ENCODE data around the gene IL5. TPM values are rescaled to one million over a fixed set of nuclear protein-coding genes. Genes with fewer than 3 reads are reported as not detected.
"Not testable (repeated sequence)": the region's sequence is repeated elsewhere in the genome, so short reads cannot be mapped to it uniquely, and the experiment has no call there.

The IL5 gene
- total RNA-seq, 2 donors from 2014 or later = not detected

- no peak overlapping the region for H3K4me3 ChIP-seq
- TF ChIP-seq, protein P1, sequence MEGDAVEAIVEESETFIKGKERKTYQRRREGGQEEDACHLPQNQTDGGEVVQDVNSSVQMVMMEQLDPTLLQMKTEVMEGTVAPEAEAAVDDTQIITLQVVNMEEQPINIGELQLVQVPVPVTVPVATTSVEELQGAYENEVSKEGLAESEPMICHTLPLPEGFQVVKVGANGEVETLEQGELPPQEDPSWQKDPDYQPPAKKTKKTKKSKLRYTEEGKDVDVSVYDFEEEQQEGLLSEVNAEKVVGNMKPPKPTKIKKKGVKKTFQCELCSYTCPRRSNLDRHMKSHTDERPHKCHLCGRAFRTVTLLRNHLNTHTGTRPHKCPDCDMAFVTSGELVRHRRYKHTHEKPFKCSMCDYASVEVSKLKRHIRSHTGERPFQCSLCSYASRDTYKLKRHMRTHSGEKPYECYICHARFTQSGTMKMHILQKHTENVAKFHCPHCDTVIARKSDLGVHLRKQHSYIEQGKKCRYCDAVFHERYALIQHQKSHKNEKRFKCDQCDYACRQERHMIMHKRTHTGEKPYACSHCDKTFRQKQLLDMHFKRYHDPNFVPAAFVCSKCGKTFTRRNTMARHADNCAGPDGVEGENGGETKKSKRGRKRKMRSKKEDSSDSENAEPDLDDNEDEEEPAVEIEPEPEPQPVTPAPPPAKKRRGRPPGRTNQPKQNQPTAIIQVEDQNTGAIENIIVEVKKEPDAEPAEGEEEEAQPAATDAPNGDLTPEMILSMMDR (IDR thresholded peaks at IDR 0.05) = no peak
- no peak for TF ChIP-seq POLR2A (IDR thresholded peaks at IDR 0.05)
- intact Hi-C loops (cut with DNase I) = no loop called here
- 94 to 95% methylated on average over 1 of the region's 1 CpG for WGBS, 2 donors
- no peak overlapping the region for H3K27ac ChIP-seq
- no peak for DNase-seq
- peaks cover 6 to 11% of the 10 kb centered on the region in 2 donors for H3K36me3 ChIP-seq (replicated peaks in 1 of 2; ENCODE audit: insufficient read depth in 1 of 2, low read depth in 2 of 2)
- no peaks in the 10 kb centered on the region for H3K4me1 ChIP-seq
- ATAC-seq = no peak
- no peaks in the 10 kb centered on the region for H3K9me3 ChIP-seq
- H3K27me3 ChIP-seq = no peaks in the 10 kb centered on the region
These were observed 32.8 kb upstream of the IL5 start for GRCh38 chr5:132576123-132576522.

DNA sequence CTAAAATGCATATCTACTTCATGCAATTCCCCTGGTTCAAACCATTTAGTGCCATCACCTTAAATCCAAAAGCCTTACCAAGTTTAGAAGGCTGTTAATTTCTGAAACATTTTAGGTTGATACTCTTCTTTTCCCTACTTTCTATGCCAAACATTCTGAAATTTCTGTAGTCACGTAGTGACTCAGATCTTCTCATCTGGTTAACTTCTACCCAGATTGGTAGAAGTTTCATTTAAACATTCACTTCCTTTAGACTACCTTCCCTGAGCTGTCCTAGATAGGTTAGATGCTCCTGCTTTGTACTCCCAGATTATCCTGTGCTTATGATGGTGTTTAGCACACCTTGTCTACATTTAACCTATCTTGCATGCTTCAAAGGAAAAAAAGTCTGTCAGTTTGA is 23.3 kb upstream of the IL5 start:
- 93 to 100% methylated on average over 1 of the region's 1 CpG for WGBS, 2 donors
- H3K9me3 ChIP-seq = no peaks in the 10 kb centered on the region
- intact Hi-C loops (cut with DNase I) = no loop called here

DNA sequence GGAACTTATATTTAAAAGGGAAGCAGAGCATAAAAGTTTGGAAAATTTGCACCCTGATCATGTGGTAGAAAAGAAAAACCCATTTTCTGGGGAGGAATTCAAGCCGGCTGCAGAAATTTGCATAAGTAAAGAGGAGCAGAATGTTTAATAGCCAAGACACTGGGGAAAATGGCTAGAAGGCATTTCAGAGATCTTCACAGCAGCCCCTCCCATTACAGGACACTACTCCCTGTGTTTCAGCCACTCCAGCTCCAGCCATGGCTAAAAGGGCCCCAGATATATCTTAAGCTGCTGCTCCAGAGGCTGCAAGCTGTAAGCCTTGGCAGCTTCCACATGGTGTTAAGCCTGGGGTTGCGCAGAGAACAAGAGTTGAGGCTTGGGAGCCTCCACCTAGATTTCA is 21.2 kb upstream of the IL5 start:
- H3K36me3 ChIP-seq (replicated peaks in 1 of 2; ENCODE audit: insufficient read depth in 1 of 2, low read depth in 2 of 2) = not testable (repeated sequence)

More for the DNA sequence above, 23.3 kb upstream of the IL5 start:
- no peak for DNase-seq
- no peak for TF ChIP-seq POLR2A (IDR thresholded peaks at IDR 0.05)
- TF ChIP-seq, protein P1 (IDR thresholded peaks at IDR 0.05) = no peak
- ATAC-seq = no peak
- no peaks in the 10 kb centered on the region for H3K4me1 ChIP-seq
- no peak overlapping the region for H3K27ac ChIP-seq
- H3K4me3 ChIP-seq = no peak overlapping the region
- peaks cover 0 to 2% of the 10 kb centered on the region in 2 donors for H3K36me3 ChIP-seq (replicated peaks in 1 of 2; ENCODE audit: insufficient read depth in 1 of 2, low read depth in 2 of 2)
- H3K27me3 ChIP-seq = no peaks in the 10 kb centered on the region

DNA sequence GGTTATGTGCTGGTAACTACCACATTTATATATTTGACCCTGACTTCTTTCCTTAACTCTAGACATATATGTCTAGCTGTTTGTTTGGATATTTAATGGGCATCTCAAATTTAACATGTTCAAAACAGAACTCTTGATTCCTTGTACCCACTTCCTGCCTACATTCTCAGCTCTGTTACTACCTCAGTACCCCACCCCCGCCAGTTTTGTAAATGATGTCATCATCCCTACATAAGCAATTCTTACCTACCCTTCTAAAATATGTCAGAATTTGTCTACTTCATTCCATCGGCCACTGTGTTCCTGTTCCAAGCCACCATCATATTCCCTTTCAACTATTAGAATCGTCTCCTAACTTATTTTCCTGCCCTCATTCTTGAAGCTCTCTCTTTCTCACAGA is 18.3 kb upstream of the IL5 start:
- H3K9me3 ChIP-seq = no peaks in the 10 kb centered on the region

More for the DNA sequence above, 21.2 kb upstream of the IL5 start:
- H3K9me3 ChIP-seq; intact Hi-C loops (cut with DNase I); H3K27ac ChIP-seq; H3K27me3 ChIP-seq; DNase-seq; H3K4me3 ChIP-seq; H3K4me1 ChIP-seq; ATAC-seq: not testable (repeated sequence)
- WGBS, 2 donors = 96 to 100% methylated on average over 1 to 2 of the region's 2 CpGs

DNA sequence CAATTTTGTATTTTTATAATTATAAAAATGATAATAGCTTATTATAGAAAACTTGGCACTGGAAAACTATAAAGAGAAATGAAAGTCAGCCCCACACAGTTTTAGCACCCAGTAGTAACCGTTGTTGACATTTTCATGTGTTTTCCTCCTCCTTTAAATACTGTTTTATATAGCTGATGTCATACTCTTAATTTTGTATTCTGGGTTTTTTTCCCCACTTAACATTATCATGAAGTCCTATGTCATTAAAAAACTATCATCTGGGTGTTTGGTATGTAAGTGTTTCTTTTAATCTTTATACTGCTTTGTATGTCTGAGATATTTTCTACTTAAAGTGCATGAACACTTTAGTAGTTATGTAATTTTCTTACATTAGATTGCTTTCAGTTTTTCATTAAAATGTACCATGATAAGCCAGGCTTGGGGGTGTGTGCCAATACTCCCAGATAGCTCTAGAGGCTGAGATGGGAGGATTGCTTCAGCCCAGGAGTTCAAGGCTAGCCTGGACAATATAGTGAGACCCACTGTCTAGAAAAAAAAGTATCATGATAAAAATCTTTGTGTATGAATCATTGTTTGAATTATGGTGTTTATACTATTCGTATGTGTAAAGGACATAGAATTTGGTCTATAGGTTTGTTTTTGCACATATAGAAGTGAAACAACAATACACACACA is 16.2 kb upstream of the IL5 start:
- intact Hi-C loops (cut with DNase I) = no loop called here
- Histone ChIP-seq H3K9me3 (no peaks in the 10 kb centered on the region), H3K4me3 (no peak overlapping the region), H3K27ac (no peak overlapping the region), H3K27me3 (no peaks in the 10 kb centered on the region), H3K4me1 (peaks cover 21% of the 10 kb centered on the region), H3K36me3 (replicated peaks in 1 of 2; ENCODE audit: insufficient read depth in 1 of 2, low read depth in 2 of 2) (no peaks in the 10 kb centered on the region)
- WGBS, 2 donors = 86% methylated on average over 2 of the region's 2 CpGs
- ATAC-seq = no peak
- TF ChIP-seq, protein P1 (IDR thresholded peaks at IDR 0.05) = no peak
- no peak for TF ChIP-seq POLR2A (IDR thresholded peaks at IDR 0.05)
- no peak for DNase-seq

More for the DNA sequence above, 18.3 kb upstream of the IL5 start:
- H3K36me3 ChIP-seq (replicated peaks in 1 of 2; ENCODE audit: insufficient read depth in 1 of 2, low read depth in 2 of 2) = no peaks in the 10 kb centered on the region
- DNase-seq = no peak
- H3K4me3 ChIP-seq = no peak overlapping the region
- WGBS, 2 donors = 92 to 95% methylated on average over 3 of the region's 3 CpGs
- H3K4me1 ChIP-seq = peaks cover 14% of the 10 kb centered on the region
- H3K27me3 ChIP-seq = no peaks in the 10 kb centered on the region
- intact Hi-C loops (cut with DNase I) = no loop called here
- no peak for TF ChIP-seq POLR2A (IDR thresholded peaks at IDR 0.05)
- TF ChIP-seq, protein P1 (IDR thresholded peaks at IDR 0.05) = no peak
- ATAC-seq = no peak
- H3K27ac ChIP-seq = no peak overlapping the region

All from body of pancreas (tissue), 4 donors.